GM12865 (cell line): Measurements from ENCODE around the gene WDR93.

Experiments
- DNase-seq: peaks from one replicate; pipeline ENCODE4 v3.0.0; 2010; ENCODE audit warnings: low read depth
- H3K4me3 ChIP-seq: 2 replicates; pipeline ENCODE4 v1.5.1; 2011; ENCODE audit warnings: mild to moderate bottlenecking, low read depth, low read length, control low read depth
- TF ChIP-seq, protein P1 (sequence below): IDR thresholded peaks from 2 replicates; pipeline ENCODE4 v1.5.1; 2011; ENCODE audit warnings: low read length, control low read depth, low read depth, inconsistent platforms; ENCODE audit not compliant: insufficient read depth; ENCODE audit errors: missing control alignments

Gene WDR93

DNA sequence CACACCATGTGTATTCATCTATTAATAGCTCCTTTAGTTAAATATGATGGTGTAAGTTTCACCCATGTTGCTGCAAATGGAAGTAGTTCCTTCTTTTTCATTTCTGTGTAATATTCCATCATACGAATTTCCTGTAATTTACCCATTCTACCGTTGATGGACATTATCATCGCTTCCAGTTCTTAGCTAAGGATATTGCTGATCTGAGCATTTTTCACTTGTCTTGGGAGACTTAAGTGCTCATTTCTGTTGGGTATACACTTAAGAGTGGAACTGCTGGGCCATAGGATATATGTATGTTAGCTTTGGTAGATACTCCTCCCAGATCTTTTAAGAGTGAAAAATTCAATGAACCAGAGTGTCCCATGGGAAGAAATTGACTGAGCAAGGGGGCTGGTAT lies 22.4 kb upstream of the WDR93 start:
- no peak for DNase-seq
- TF ChIP-seq, protein P1, sequence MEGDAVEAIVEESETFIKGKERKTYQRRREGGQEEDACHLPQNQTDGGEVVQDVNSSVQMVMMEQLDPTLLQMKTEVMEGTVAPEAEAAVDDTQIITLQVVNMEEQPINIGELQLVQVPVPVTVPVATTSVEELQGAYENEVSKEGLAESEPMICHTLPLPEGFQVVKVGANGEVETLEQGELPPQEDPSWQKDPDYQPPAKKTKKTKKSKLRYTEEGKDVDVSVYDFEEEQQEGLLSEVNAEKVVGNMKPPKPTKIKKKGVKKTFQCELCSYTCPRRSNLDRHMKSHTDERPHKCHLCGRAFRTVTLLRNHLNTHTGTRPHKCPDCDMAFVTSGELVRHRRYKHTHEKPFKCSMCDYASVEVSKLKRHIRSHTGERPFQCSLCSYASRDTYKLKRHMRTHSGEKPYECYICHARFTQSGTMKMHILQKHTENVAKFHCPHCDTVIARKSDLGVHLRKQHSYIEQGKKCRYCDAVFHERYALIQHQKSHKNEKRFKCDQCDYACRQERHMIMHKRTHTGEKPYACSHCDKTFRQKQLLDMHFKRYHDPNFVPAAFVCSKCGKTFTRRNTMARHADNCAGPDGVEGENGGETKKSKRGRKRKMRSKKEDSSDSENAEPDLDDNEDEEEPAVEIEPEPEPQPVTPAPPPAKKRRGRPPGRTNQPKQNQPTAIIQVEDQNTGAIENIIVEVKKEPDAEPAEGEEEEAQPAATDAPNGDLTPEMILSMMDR, result no peak
- no peak overlapping the region for H3K4me3 ChIP-seq

- TF ChIP-seq, protein P1, result no peak
- H3K4me3 ChIP-seq, result no peak overlapping the region
- no peak for DNase-seq
These were observed 21.2 kb upstream of the WDR93 start for GRCh38 chr15:89669309-89669865.

DNA sequence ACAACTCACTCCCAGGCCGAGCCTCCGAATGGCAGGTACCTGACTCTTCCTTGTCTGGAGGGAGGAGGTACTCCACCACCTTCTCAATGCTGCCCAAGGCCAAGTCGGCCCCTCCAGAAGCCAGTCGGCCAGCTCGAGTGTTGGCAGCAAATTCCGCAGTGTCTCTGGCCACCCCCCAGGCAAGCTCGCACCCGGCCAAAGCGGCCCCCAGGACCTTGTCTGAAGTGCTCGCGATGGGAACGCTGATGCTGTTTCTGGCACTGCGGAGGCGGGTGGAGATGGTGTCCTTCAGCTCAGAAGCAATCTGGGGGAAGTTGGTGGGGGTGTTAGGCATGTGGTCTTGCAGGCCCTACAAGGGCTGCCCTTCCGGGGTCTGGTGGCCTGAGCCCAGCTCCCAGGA lies 20.7 kb upstream of the WDR93 start:
- DNase-seq, result no peak
- TF ChIP-seq, protein P1, result no peak
- no peak overlapping the region for H3K4me3 ChIP-seq

DNA sequence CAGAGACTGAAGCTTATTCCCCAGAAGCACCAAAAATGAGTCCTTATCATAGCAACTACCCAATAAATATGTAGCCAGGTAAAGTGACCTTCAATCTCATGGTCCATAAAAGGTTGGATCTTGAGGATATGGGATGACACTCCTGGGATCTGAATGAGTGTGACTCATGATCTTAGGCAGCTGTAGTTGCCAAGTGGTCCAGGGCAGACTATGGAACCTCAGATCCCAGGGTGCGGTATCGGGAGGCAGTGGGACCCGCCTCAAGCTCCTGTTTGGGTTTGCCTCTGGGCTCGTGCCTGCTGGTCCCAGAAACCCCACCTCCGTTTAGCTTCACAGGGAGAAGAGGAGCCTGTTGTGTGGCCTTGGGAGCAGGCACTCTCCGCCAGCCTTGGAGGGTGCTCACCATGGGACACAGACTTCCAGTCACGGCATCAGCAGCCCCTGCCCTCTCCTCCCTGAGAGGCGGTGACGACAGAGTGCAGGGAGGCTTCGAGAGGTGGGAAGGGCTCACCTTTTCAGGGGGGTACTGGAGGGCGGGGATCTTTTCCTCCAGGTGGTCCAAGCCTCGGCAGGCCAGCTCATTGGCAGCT lies 19.5 kb upstream of the WDR93 start:
- no peak overlapping the region for H3K4me3 ChIP-seq
- TF ChIP-seq, protein P1, result no peak
- no peak for DNase-seq

GRCh38 chr15:89671687-89672086 lies 18.9 kb upstream of the WDR93 start:
- TF ChIP-seq, protein P1, result no peak
- DNase-seq, result no peak
- no peak overlapping the region for H3K4me3 ChIP-seq

GRCh38 chr15:89672221-89673164 lies 18.1 kb upstream of the WDR93 start:
- no peak for DNase-seq
- TF ChIP-seq, protein P1, result no peak
- no peak overlapping the region for H3K4me3 ChIP-seq
